Spleen (tissue), 7 donors: ENCODE measurements around the gene BPIFB1.

Source experiments
- POLR2A ChIP-seq, 3 donors: fragments of 450-650 bp; IDR thresholded peaks; one replicate each; pipeline ENCODE4 v1.5.1; 2017; ENCODE audit warnings: antibody characterized with exemption in 3 of 3, mild to moderate bottlenecking in 1 of 3
- TF ChIP-seq, protein P1 (sequence below), 11 experiments: fragments of 200-600 bp in 7 of 11; fragments of 450-650 bp in 4 of 11; sonication (generic) in 4 of 11; IDR thresholded peaks in 8 of 11; conservative IDR thresholded peaks in 3 of 11; 1 replicate in 7 of 11; 2 replicates in 4 of 11; pipeline versions ENCODE4 v1.4.0 to v1.8.0; 2016 to 2021; ENCODE audit warnings: antibody characterized with exemption in 11 of 11, inconsistent platforms in 4 of 11, mild to moderate bottlenecking in 1 of 11
- donor health status: DM: no; HTN: no; CAD: no; lungs with moderate emphysema.
- donor health status: DM: no; HTN: no; CAD: no.
- donor health status: DM: no; HTN: no; CAD: no.

DNA sequence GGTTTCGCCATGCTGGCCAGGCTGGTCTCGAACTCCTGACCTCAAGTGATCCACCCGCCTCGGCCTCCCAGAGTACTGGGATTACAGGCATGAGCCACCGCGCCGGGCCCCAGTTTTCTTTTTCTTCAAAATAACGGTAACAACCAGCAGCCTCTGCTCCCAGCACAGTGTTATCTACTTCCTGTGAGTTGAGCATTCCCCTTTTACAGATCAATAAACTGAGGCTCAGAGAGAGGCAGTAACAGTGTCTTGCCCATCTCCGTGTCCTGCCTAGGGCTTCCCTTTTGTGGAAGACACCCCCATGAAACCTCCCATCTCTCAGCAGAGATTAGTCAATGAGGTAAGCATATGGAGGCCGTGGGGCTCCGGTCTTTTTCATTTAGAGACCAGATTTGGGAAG lies 29.6 kb downstream of the BPIFB1 start:
- TF ChIP-seq, protein P1, sequence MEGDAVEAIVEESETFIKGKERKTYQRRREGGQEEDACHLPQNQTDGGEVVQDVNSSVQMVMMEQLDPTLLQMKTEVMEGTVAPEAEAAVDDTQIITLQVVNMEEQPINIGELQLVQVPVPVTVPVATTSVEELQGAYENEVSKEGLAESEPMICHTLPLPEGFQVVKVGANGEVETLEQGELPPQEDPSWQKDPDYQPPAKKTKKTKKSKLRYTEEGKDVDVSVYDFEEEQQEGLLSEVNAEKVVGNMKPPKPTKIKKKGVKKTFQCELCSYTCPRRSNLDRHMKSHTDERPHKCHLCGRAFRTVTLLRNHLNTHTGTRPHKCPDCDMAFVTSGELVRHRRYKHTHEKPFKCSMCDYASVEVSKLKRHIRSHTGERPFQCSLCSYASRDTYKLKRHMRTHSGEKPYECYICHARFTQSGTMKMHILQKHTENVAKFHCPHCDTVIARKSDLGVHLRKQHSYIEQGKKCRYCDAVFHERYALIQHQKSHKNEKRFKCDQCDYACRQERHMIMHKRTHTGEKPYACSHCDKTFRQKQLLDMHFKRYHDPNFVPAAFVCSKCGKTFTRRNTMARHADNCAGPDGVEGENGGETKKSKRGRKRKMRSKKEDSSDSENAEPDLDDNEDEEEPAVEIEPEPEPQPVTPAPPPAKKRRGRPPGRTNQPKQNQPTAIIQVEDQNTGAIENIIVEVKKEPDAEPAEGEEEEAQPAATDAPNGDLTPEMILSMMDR (IDR thresholded peaks at IDR 0.05 in 8 of 11, conservative IDR thresholded peaks at IDR 0.05 in 3 of 11), result no peak
- no peak for TF ChIP-seq POLR2A (IDR thresholded peaks at IDR 0.05)
